Hematopoietic multipotent progenitor cell treated with erythropoietin and hydrocortisone succinate and interleukin-3 and kit ligand, for 15 days (in vitro differentiated cells): ENCODE results near the gene PCSK5.
A peak's percentile ranks its signal among the peaks of the same experiment; 100 is the strongest.

Experiments
- DNase-seq: peaks from one replicate; pipeline ENCODE4 v3.0.0-alpha.2; 2015; ENCODE audit warnings: low spot score

Gene PCSK5

GRCh38 chr9:76396597-76396996 is 506.1 kb downstream of the PCSK5 start:
- no peak for DNase-seq

GRCh38 chr9:76399856-76400255 is 509.4 kb downstream of the PCSK5 start:
- no peak for DNase-seq

GRCh38 chr9:76400534-76401096 is 510.1 kb downstream of the PCSK5 start:
- DNase-seq: no peak

- DNase-seq: no peak
Observed at GRCh38 chr9:76401176-76401575, 510.7 kb downstream of the PCSK5 start.

- no peak for DNase-seq
Observed at GRCh38 chr9:76401580-76402354, 511.3 kb downstream of the PCSK5 start.

- peak; percentile 56 for DNase-seq
Observed at GRCh38 chr9:76403352-76403751, 512.9 kb downstream of the PCSK5 start.

GRCh38 chr9:76404401-76404800 is 513.9 kb downstream of the PCSK5 start:
- DNase-seq: no peak

GRCh38 chr9:76405340-76405739 is 514.9 kb downstream of the PCSK5 start:
- no peak for DNase-seq

GRCh38 chr9:76405868-76406267 is 515.4 kb downstream of the PCSK5 start:
- DNase-seq: no peak
